NCI-H1092 (cell line): ENCODE measurements around the gene RASGRF2.

ENCODE experiments used
- DNase-seq: peaks from one replicate; lab custom pipeline; 2025; lab: John Stamatoyannopoulos, UW

RASGRF2 gene

DNA sequence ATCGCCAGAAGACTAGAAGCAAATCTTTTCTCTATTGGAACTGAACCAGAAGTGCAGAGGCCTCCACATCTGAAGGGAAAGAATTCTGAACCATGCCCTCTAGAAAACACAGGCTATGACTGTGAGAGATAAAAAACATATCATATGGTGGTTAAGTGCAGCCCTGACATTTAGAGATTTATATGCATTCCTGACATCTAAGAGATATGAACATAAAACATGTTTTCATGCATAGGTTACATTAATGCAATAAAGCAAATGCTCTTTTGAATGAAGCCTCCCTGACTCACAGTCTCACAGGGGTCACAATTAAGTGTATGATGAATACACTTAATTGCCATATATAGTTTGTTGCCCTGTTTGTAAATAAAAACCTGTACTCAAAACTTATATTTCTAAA is 244.0 kb downstream of the RASGRF2 start:
- DNase-seq, result no peak

DNA sequence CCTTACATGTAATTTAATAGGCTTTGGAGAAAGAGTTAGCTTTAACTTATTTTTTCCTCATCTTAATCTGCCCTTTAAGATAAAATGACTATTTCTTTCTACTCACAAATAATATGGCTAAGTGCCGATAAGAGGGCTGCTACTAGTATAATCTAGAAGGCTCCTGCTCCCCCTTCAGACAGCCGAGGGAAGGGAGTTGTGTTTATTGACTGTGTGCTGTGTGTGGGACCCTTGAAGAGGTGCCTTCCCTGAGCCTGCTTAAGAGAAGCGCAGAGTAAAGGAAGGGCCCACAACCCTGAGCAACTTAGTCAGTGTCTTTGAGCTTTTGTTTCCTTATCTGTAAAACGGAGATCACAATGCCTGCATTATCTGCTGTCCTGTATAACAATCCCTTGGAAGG is 244.9 kb downstream of the RASGRF2 start:
- no peak for DNase-seq

DNA sequence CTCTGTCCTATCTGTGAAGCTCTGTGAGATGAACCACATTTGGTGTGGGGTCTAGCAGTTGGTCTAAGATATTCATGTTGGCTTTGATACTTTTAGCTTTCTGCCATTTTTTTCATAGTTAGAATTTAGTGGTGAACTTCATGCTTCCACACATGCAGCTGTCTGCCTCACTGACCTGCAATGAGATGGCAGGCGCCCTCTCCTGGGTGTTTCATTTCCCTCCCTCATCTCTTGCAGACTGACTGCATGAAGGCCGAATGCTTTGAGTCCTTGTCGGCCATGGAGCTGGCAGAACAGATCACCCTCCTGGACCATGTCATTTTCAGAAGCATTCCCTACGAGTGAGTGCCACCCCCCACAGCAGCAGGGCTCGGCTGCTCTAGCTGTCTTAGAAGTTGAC is 246.8 kb downstream of the RASGRF2 start:
- DNase-seq, result no peak

DNA sequence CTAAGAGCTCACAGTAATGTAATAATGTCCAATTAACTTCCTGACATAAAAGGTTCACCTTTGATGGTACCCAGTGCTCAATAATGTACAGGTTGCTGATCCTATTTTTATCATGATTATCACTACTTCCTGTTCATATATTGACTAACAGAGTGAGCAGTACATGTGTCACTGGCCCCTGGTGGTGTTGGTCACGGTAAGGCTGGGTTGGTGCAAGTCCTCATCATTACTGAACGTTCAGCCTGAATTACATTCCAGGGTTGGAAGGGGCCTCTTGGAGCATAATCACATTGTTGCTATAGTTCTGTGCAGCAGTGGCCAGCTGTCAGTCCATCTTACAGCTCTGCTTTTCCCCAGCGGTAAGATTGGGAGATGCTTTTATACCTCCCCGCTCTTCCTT is 248.7 kb downstream of the RASGRF2 start:
- DNase-seq, result no peak

DNA sequence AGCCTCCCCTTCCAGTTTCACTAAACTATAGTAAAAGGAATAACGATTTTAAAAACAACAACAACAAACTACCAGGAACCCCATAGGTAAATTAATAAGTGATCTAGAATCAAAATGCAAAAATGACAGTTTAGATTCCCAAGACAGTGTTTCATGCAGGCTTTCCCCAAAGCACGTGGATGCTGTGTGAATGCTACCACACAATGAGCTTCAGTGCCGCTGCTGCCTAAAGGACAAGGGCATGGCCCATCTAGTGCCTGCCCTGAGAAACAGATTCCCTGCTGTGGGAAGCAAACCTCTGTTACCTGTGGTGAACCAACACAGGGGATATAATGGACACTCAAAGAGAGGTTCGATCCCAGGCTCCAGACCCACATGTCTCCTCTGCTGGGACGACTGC is 249.2 kb downstream of the RASGRF2 start:
- DNase-seq, result no peak

DNA sequence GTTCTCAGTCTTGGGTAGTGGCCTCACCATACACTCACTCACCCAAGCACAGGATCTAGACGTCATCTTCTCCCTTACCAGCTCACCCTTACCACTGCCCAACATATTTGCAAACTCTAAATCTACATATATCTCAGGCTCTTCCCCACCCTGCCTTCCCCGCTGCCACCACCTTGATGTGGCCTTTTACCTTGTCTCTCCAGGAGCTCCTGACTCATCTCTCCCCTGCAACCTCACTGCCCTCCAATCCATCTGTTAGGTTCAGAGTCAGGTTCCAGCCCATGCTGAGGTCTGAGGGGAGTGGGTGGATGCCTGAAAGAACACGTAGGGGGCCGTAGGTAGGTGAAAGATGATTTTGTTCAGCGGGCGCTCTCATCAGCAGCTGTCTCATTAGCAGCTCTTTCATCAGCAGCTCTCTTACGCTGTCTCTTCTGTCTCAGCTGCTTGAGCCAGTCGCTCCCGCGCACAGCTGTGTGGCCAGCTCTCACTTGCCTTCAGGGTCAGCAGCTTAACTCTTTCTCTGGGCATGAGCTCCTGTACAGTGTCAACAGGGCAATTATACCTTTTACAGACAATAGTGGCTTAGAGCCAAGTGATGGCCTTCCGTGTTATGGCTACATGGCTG is 249.8 kb downstream of the RASGRF2 start:
- no peak for DNase-seq

DNA sequence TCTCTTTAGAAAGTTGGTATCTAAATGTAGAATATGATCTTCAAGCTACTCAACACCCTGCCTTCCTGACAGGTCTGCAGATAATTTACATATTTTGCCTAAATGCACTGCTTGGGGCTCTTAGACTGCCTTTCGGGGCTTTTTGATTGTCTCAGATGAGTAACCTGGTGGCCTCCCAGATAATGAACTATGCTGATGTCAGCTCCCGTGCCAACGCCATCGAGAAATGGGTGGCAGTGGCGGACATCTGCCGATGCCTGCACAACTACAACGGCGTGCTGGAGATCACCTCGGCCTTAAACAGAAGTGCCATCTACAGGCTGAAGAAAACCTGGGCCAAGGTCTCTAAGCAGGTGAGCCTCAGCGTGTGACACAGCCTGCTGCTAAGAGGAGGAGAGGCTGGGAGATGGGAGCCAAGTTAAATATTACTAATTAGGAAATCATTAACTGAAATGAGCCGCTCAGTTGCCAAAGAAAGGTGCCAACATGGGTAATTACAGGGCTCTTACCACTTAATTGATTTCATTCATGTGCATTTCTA is 252.1 kb downstream of the RASGRF2 start:
- DNase-seq, result no peak

DNA sequence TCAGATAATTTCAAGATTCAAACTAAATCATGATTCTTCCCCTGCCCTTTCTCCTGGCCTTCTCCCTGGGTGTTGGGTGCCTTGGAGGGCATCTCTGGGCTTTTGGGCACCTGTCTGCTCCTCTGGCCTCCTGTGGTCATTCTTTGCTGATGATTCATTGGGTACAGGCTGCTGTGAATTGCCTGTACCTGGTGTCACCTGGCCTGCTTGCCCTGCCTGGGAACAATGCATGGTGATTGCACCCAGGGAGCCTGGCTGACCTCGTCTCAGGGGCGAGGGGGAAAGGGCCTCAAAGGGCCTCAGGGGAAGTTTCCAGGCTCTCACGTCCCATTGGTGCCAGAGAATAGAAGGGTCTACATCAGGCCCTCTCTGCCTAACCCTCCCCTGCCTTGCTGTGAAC is 252.9 kb downstream of the RASGRF2 start:
- DNase-seq, result no peak

DNA sequence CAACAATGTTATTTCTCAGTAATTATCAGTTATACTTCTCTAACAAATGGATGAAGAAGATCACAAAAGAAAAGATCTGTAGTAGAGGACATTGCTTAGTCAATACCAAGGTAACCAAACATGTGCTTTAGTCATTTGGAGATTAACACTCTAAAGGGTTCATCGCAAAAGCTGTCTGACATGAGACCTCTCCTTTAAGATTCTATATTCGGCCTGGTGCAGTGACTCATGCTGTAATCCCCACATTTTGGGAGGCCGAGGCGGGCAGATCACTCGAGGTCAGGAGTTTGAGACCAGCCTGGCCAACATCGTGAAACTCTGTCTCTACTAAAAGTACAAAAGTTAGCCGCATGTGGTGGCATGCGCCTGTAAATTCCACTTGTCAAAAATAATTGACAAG is 254.7 kb downstream of the RASGRF2 start:
- DNase-seq, result no peak

DNA sequence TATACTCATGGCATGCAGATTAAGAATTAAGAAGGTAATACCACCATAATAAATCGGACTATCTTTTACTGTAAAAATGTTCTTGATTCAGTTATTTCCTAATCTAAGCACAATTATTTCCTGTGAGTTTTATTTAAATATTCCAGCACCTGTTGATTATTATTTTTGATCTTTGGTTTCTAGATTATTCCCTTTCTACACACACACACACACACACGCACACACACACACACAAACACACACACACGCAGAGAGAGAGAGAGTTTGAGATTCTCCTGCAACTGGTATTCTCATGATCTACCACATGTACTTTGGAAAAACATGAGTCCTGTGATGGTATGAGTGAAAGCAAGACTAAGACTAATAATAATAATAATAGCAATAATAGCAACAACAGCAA is 256.0 kb downstream of the RASGRF2 start:
- DNase-seq, result no peak

DNA sequence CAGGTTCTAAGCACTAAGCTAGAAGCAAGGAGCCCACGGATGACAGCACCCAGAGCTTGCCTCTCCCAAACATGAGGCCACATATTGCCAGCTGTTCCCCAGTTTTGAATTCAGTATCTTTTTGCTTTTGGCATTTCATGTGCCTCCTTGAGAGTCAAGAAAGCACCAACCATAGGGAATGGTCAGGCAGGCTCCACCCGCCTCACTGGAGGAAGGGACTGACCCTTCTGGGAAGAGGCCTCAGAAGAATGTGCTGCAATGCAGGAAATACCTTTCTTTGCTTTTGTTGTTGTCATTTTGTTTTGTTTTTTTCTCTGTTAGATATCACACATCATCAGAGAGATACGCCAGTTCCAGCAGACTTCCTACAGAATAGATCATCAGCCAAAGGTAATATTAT is 259.2 kb downstream of the RASGRF2 start:
- DNase-seq, result no peak

DNA sequence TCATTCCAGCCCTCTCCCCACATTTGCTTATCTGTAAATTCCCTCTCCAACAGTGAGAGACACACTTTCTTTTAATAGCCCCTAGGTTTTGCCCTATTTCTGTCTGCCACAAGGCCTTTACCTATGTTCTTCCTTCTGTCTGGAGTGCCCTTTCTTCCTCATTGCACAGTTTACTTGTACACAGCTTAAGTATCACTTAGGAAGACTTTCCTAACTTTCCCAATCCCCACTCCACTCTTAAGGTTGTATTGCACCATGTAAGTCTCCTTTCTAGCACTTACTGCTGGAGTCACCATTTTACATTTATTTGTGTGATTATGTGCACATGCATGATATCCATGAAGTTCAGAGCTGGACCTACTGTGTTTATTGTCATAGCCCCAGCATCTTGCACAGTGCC is 262.1 kb downstream of the RASGRF2 start:
- DNase-seq, result no peak

DNA sequence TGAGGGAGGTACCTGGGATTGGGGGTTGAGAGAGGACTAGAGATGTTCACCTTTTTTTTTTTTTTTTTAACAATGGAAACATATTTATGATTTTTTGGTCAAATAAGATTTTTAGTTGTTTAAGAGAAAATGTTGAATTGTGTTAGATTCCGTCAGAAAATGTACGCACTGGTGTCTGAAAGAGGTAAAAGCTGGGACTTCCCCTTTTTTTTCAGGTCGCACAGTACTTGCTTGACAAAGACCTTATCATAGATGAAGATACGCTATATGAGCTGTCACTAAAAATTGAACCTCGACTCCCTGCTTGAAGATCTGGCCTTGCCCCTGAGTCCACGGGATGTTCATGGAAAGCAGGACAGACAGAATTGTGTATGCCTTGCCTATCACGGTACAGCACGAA is 265.3 kb downstream of the RASGRF2 start:
- no peak for DNase-seq

DNA sequence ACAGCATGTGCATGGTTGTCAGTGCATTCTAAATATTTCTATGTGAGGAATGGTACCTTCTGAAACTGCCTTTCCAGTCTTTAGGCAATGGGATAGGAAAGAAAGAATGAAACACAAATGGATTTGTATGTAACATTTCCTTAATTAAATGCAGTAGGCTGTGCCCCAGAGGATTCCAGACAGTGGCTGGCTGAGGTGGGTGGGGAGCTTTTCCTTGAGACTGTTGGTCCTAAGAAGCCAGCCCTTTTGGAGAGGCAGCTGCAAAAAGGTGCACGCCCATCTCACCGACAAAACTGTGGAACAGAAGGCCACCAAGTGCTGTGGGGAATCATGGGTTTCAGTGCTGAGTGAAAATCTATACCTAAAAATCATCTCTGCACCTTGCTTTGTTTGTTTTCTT is 266.1 kb downstream of the RASGRF2 start:
- no peak for DNase-seq

DNA sequence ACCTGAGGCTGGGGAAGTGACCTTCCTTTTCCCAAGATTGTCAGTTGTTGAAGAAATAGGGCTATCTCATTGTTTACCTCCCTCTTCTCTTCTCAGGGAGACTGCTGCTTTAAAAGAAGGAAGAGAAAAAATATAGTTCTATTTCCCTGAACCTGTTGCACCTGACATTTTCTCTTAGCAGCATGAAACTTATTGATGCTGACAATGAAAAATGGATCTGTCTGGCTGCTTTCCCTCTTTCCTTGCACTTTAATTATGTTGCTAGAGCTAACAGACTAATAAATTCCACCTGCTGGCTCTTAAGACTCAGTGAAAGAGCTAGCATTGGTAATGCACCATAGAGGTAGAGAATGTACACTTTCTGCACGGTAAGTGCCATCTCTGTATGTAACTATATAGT is 266.8 kb downstream of the RASGRF2 start:
- no peak for DNase-seq

DNA sequence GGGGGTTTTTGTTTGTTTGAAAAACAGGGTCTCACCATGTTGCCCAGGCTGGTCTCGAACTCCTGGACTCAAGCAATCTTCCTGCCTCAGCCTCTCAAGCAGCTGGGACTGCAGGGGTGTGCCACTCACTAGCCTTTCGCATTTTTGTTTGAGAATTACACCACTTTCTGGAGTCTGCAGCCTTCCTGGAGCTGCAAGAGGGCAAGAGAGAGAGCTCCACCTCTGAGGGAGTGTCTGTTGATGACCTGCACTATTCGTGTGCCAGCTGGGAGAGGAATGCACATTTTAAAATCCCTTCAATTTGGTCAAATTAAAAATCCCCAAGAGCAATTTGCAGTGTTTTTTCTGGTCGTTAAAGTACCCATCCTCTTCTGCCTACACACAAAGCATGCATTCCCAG is 267.9 kb downstream of the RASGRF2 start:
- DNase-seq, result no peak

DNA sequence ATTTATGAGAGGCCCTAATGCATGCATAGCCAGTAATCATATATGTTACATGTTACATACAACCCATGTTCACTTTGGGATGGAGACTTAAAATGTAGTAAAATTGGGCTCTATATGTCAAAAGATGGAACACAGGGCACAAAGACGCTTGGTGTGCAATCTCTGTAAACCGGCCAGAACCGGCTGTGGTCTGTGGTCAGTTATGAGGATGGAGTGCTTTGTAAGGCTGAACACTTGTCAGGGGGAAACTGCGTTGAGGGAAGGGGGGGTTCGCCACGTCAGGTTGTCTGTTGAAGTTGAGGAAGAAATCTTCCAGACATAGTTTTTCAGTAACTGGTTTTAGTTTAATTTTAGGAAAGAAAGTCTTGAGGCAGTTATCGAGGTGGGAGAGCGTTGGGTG is 270.3 kb downstream of the RASGRF2 start:
- no peak for DNase-seq

DNA sequence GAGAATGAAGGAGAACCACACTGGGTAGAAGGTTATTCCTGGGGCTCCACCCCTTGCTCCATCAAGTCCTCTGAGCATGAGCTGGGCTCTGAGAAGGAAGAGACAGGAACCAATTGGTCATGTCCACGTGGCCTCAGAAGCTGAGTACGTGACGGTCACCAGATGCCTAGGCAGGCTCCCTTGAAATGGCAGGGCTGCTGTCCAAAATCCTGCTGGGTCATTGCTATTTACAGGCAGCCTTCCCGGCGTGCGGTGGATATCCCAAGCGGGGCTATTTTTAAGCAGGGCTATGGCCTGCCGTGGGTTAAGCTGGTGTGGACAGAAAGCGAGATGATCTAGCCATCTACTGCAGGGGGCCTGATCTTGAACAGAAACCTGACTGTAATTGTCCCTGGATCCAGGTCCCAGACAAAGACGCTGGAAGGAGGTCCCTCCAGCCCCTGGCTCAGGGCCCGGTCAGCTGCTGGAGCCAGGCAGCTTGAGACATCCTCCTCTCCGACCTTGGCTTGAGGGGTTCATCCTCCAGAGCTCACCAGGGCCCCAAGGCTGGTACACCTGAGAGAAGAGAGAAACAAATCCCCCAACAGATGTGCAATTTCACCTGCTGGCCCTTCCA is 272.4 kb downstream of the RASGRF2 start:
- DNase-seq, result no peak

DNA sequence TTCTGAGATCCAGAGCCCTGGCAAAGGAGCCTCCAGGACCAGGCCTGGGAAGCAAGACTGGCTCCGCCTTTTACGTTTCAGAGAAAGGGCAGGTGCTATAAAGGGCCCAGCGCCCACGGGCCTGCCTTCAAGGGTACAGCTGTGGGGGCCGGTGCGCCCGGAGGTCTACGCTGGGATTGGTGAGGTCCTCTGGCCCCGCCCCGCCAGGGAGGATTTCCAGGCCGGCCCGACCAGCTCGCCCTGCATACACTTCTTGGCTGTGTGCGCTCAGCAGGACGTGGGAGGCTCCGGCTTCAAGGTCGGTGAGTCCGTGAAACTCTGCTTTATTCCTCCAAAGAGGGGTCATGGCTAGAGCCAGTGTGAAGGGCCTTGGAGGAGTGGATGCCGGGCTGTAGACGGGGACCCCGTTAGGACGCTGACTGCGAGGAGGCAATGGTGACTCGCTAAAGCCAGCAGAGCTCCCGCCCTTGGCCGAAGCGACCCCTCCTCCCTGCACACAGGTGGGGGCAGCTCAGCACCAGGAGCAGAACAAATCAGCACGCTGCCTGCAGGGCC is 273.0 kb downstream of the RASGRF2 start, which contains the start of gene CKMT2:
TSS of gene CKMT2 (plus strand) at position 243 of the 555 bp plus-strand sequence. CDS start 17,811 bp downstream, outside the sequence.
- DNase-seq, result no peak

DNA sequence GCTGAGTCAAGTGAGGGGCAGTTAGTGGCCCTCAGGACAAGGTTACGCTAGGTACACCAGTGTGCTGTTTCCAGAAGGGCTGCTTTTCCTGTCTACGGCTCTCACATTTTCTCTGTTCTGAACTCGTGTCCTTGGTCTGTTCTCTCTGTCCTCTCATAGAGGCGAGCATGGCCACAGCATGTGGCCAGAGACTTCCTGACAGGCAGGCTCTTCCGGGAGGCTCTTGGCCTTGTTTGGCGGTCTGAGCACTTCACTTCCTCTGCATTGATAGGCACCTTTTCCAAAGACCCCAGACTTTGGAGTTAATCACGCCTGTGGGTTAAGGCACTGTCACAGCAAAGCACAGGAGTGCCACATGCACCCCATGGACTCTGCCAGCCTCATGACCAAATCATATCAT is 274.1 kb downstream of the RASGRF2 start:
- DNase-seq, result no peak

DNA sequence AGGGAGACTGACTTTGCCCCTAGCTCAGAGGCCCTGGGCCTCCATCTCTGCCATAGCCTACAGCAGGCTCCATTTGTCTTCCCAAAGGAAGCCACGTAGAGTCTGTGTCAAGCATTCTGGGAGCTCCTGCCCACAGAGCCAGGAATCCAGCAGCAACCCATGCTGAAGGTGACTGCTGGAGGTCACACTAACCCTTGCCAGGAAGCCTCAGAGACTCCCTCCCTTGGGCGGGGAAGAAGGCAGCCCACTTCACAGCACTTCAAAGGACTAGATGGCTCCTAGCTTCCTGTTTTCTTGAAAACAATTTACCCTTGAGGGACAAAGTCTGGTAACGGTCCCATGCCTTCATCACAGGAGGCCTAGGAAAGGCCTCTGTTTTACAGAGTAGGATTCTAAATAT is 274.6 kb downstream of the RASGRF2 start:
- no peak for DNase-seq

DNA sequence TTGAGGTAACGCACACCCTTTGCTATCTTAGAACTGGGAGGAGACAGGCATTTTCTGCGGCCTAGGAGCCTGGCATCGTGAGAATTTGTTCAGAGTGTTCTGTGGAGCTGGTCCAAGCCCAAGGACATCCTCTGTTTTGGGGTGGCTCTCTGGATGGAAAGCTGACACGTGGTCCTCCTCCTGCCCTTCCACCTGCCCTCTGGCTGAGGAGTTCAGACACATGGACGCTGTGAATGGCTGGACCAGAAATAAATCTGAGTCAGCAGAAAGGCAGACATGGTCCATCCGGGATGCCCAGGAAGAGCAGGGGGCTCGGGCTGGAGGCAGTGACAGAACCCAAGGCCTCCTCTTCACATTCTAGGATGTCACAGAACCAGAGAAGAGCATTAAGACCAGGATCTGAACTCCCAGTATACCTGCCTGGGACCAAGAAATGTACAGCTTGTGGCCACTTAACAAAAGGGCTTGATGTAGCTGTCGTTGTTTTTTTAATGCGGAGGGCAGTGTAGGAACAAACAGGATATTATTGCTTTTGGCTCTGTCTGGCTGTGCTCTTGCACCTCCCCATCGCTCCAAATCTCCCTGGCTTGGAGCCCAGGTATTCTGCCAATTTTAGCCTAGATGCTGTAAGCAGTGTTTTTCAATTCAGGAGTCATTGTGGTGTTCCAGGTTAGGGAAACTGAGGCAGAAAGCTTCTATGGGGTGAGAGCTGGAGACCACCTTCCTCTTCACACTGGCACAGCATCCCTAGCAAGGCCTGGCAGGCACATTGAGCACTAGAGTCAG is 275.3 kb downstream of the RASGRF2 start:
- no peak for DNase-seq

DNA sequence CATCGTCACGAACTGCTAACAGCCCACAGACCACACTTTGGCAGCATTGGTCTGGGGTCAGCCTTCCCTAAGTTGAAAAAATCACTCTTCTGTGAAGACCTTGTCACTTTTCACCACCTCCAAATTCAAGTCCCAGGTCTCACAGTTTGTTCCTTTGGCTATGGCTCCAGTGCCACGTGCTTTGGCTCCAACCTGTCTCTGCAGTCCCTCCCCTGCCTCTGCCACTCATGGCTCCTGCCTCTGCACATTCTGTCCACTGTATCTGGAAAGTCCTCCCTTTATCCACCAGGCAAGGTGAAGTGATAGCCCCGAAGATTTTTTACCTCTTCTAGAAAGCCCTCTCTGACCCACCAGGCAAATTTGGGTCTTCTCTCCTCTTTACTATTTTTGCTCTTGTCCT is 278.3 kb downstream of the RASGRF2 start:
- DNase-seq, result no peak
